ENCODE results near the gene OBSL1.

OBSL1 gene

DNA sequence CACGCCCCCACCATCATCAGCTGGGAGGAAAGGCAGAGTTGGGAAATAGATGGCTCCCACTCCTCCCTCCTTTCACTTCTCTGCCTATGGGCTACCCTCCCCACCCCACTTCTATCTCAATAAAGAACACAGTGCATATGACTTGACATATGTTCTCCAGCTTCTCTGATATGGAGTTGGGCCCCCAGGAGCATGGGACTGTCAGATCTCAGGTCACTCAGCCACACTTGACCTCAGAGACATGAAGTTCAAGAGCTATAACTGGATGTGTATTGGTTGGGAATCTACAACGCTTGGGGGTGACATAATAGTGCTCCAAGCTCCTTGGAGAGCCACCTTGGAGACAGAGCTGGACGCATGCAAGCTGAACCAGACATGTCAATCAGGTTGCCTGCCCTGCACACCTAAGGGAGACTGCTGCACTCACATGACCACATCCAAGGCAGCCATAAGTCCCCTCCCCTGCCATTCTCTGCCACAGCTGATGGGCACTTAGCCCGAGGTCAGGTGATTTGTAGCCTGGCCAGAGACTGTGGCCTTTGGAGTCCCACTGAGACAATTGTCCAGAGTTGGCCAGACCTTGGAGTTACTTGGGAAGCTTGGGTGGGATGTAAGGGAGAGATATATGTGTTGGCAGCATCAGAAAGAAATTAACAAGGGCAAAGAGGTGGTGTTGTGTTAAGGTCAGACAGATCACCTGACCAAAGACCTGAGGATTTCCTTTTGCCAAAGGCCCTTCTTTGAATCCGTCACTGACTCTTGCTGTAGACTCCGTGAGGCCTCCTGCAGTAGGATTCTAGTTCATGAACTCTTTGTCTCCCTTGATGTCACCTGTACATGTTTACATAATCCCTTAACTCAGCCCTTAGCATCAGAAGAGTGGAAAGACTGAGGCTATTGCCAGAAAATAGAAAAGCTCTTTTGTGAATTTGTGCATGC lies 4.5 kb upstream of the OBSL1 start:
- TF ChIP-seq RAD21 (IDR thresholded peaks at IDR 0.05; ENCODE audit: low read depth) (no peak), EP300 (IDR thresholded peaks at IDR 0.05; ENCODE audit: borderline replicate concordance) (no peak), FOXM1 (IDR thresholded peaks at IDR 0.05; ENCODE audit: borderline replicate concordance, low read depth) (no peak), ZBTB7A (IDR thresholded peaks at IDR 0.05; ENCODE audit: low read depth) (no peak), NFIC (IDR thresholded peaks at IDR 0.05) (no peak), EGR1 (IDR thresholded peaks at IDR 0.05) (no peak)
- TF ChIP-seq, protein P1, sequence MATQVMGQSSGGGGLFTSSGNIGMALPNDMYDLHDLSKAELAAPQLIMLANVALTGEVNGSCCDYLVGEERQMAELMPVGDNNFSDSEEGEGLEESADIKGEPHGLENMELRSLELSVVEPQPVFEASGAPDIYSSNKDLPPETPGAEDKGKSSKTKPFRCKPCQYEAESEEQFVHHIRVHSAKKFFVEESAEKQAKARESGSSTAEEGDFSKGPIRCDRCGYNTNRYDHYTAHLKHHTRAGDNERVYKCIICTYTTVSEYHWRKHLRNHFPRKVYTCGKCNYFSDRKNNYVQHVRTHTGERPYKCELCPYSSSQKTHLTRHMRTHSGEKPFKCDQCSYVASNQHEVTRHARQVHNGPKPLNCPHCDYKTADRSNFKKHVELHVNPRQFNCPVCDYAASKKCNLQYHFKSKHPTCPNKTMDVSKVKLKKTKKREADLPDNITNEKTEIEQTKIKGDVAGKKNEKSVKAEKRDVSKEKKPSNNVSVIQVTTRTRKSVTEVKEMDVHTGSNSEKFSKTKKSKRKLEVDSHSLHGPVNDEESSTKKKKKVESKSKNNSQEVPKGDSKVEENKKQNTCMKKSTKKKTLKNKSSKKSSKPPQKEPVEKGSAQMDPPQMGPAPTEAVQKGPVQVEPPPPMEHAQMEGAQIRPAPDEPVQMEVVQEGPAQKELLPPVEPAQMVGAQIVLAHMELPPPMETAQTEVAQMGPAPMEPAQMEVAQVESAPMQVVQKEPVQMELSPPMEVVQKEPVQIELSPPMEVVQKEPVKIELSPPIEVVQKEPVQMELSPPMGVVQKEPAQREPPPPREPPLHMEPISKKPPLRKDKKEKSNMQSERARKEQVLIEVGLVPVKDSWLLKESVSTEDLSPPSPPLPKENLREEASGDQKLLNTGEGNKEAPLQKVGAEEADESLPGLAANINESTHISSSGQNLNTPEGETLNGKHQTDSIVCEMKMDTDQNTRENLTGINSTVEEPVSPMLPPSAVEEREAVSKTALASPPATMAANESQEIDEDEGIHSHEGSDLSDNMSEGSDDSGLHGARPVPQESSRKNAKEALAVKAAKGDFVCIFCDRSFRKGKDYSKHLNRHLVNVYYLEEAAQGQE (IDR thresholded peaks at IDR 0.05; ENCODE audit: low read depth) = no peak

DNA sequence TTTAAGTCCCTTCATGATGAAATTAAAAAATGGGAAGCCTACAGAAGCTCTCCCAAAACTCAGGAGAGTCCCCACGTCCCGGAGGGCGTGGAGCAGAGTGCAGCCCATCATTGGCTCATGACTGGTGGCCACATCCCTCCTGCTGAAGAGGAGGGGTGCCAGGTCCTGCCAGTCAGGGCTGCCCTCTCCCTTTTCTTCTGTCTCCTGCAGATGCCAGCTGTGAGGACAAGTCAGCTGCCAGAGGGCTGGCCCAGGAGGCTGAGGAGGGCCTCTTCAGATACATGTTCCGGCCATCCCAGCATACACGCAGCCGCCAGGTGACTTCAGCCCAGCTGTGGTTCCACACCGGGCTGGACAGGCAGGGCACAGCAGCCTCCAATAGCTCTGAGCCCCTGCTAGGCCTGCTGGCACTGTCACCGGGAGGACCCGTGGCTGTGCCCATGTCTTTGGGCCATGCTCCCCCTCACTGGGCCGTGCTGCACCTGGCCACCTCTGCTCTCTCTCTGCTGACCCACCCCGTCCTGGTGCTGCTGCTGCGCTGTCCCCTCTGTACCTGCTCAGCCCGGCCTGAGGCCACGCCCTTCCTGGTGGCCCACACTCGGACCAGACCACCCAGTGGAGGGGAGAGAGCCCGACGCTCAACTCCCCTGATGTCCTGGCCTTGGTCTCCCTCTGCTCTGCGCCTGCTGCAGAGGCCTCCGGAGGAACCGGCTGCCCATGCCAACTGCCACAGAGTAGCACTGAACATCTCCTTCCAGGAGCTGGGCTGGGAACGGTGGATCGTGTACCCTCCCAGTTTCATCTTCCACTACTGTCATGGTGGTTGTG lies 3.4 kb upstream of the OBSL1 start:
- TF ChIP-seq, protein P1 (IDR thresholded peaks at IDR 0.05; ENCODE audit: low read depth) = no peak
- TF ChIP-seq EP300 (IDR thresholded peaks at IDR 0.05; ENCODE audit: borderline replicate concordance) = no peak
- TF ChIP-seq TEAD4 (IDR thresholded peaks at IDR 0.05) = no peak
- no peak for TF ChIP-seq EGR1 (IDR thresholded peaks at IDR 0.05)

DNA sequence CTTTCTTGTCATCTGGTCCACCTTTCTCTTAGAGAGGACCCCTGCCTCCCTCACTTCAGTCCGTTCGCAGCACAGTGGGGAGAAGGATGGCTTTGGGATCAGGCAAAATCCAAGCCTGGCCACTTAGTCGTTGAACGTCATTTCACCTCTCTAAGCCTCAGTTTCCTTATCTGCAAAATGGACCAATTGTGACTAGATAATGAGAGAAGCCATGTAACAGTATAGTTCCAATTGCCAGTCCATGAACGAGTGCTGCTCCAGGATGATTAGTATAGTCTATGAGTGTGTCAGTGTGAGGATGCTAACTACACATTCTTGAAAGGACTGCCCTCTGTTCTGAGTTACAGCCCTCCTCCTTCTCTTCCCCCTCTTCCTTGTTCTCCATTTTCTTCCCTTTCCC lies 1.8 kb upstream of the OBSL1 start:
- no peak for TF ChIP-seq CEBPB (IDR thresholded peaks at IDR 0.05)

DNA sequence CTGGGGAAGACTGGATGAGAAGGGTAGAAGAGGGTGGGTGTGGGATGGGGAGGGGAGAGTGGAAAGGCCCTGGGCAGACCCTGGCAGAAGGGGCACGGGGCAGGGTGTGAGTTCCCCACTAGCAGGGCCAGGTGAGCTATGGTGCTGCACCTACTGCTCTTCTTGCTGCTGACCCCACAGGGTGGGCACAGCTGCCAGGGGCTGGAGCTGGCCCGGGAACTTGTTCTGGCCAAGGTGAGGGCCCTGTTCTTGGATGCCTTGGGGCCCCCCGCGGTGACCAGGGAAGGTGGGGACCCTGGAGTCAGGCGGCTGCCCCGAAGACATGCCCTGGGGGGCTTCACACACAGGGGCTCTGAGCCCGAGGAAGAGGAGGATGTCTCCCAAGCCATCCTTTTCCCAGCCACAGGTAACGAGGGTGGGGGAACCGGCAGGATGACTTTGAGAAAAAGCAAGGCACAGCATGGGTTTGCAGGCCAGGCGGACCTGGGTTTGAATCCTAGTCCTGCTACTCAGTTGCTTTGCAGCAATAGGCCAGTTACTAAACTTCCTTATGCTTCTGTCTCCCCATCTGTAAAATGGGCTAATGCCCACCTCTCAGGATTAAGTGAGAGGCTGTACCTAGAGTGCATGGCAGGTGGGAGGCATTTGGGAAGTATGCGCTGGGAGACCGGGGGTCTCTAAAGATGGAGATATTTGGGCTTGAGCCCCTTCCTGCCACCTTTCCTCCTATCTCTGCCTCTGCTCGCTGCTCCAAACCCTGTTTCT lies 1.1 kb upstream of the OBSL1 start, which contains the start of gene INHA:
Gene INHA, plus strand, starts transcription at position 74 of the 765 bp plus-strand sequence. Its CDS starts 65 bp downstream, at position 139.
- TF ChIP-seq, protein P1 (IDR thresholded peaks at IDR 0.05; ENCODE audit: low read depth) = no peak
- TF ChIP-seq TAF1 (IDR thresholded peaks at IDR 0.05; ENCODE audit: low read depth) (no peak), TCF12 (IDR thresholded peaks at IDR 0.05; ENCODE audit: low read depth) (no peak), EGR1 (IDR thresholded peaks at IDR 0.05) (no peak), EP300 (IDR thresholded peaks at IDR 0.05; ENCODE audit: borderline replicate concordance) (no peak), CEBPB (IDR thresholded peaks at IDR 0.05) (no peak), FOXM1 (IDR thresholded peaks at IDR 0.05; ENCODE audit: borderline replicate concordance, low read depth) (no peak), ZBTB7A (IDR thresholded peaks at IDR 0.05; ENCODE audit: low read depth) (no peak), RAD21 (IDR thresholded peaks at IDR 0.05; ENCODE audit: low read depth) (no peak), TEAD4 (IDR thresholded peaks at IDR 0.05) (no peak), NFIC (IDR thresholded peaks at IDR 0.05) (no peak), YY1 (IDR thresholded peaks at IDR 0.05; ENCODE audit: low read depth) (no peak), CREB1 (IDR thresholded peaks at IDR 0.05; ENCODE audit: low read depth) (no peak)
- TF ChIP-seq, protein P2, sequence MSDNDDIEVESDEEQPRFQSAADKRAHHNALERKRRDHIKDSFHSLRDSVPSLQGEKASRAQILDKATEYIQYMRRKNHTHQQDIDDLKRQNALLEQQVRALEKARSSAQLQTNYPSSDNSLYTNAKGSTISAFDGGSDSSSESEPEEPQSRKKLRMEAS (IDR thresholded peaks at IDR 0.05) = no peak
- TF ChIP-seq, protein P3, sequence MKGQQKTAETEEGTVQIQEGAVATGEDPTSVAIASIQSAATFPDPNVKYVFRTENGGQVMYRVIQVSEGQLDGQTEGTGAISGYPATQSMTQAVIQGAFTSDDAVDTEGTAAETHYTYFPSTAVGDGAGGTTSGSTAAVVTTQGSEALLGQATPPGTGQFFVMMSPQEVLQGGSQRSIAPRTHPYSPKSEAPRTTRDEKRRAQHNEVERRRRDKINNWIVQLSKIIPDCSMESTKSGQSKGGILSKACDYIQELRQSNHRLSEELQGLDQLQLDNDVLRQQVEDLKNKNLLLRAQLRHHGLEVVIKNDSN (IDR thresholded peaks at IDR 0.05) = no peak
